ENCODE data around the gene GADL1. TPM values are rescaled to one million over a fixed set of nuclear protein-coding genes. Genes with fewer than 3 reads are reported as not detected.

Gene GADL1, protein sequence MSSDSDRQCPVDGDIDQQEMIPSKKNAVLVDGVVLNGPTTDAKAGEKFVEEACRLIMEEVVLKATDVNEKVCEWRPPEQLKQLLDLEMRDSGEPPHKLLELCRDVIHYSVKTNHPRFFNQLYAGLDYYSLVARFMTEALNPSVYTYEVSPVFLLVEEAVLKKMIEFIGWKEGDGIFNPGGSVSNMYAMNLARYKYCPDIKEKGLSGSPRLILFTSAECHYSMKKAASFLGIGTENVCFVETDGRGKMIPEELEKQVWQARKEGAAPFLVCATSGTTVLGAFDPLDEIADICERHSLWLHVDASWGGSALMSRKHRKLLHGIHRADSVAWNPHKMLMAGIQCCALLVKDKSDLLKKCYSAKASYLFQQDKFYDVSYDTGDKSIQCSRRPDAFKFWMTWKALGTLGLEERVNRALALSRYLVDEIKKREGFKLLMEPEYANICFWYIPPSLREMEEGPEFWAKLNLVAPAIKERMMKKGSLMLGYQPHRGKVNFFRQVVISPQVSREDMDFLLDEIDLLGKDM
- total RNA-seq: 0.44 TPM in 1 of 2 replicates, not detected in the other

- DNase-seq (ENCODE audit: low read depth in 2 of 2): peak; percentile 28 to 47
Observed at GRCh38 chr3:30894521-30895251, at the start of gene GADL1. Gene GADL1 (minus strand): TSS chr3:30894661. CDS start chr3:30894614, 47 bp downstream.

DNA sequence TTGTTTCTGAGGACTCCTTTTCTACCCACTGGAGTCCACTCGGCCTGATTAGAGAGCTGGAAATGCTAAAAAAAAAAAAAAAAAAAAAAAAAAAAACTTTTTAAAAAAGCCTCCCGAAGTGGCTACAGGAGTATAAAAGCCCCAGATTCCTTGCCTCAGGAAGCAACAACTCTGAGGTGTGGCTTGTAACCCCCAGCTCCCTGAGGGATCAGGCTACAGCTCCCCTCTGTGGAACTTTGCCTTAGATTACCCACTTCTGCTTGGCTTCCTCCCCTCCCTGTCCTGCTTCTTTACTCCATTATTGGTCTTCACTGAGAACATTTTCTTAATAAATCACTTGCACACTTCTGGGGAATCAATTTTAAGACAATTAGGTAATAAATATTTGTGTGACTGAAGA is 49.7 kb upstream of the GADL1 start:
- no peak for DNase-seq (ENCODE audit: low read depth in 2 of 2)

DNA sequence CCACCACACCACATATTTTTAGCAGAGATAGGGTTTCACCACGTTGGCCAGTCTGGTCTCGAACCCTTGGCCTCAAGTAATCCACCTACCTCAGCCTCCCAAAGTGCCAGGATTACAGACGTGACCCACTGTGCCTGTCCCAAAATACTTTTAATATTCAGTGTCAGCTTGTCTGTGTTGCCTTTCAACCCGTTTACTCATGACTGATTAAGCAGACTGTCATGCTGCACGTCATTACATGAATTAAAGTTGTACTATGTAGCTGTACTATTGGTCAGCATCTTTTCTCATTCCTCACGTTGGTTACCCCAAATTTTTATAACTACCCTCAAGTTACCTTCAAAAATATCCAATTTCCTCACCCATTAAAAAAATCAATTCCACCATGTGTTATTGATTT is 48.7 kb upstream of the GADL1 start:
- no peak for DNase-seq (ENCODE audit: low read depth in 2 of 2)

GRCh38 chr3:30941342-30941741 is 46.9 kb upstream of the GADL1 start:
- no peak for DNase-seq (ENCODE audit: low read depth in 2 of 2)

- no peak for DNase-seq (ENCODE audit: low read depth in 2 of 2)
Observed at GRCh38 chr3:30940740-30941139, 46.3 kb upstream of the GADL1 start.

- peak; percentile 74 to 79 for DNase-seq (ENCODE audit: low read depth in 2 of 2)
Observed at GRCh38 chr3:30934208-30934550, 39.7 kb upstream of the GADL1 start.

DNA sequence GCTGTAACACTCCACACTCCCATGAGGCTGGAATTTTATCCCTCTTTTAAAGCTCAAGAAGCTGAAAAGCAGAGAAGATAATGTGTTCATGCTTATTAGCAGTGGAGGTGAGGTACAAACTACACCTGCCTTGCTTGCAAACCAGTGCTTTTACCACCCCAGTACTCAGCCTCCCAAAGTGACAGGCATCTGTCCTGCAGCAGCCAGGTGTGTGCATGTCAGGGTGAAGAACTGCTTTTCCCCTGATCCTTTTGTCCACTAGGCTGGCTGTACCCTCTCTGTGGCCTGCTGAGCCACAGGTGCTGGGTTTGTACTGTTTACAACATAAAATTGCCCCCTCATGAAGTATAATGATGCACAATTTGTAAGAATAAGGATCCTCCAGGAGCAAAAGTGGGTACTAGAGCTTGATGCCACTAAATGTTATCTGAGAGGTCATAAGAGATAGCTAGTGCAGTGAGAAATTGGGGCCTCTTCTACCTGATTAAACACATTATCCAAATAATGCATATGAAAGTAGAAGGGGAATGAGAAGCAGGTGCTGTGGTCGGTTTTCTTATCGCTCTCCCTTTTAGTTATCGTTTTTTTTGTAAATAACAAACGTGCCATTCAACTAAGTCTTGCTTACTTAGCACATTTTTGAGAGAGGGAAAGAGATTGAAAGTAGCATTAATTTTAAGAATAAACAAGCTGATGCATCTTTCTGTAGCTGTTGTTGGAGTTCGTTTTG is 39.2 kb upstream of the GADL1 start:
- DNase-seq (ENCODE audit: low read depth in 2 of 2): no peak

GRCh38 chr3:30932513-30933098 is 38.1 kb upstream of the GADL1 start:
- DNase-seq (ENCODE audit: low read depth in 2 of 2): no peak

- DNase-seq (ENCODE audit: low read depth in 2 of 2): no peak
Observed at GRCh38 chr3:30924763-30925162, 30.3 kb upstream of the GADL1 start.

- no peak for DNase-seq (ENCODE audit: low read depth in 2 of 2)
Observed at GRCh38 chr3:30919564-30919963, 25.1 kb upstream of the GADL1 start.

DNA sequence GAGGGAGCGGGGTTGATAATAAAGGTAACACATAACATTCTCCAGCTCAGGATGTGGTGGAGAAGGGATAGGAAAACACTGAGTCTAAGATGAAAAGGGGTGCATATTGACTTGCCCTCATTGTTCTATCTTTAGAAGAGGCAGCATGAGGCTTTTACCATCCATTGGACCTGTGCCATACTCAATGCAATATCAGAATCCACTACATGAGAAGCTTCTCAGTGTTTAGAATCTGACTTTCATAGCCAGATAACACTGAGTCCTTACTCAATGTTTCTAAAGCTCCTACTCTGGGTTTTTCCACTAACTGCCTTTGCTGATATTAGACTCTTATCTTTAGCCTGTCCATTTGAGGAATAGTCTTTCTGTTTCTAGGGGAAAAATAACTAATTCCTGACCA is 24.3 kb upstream of the GADL1 start:
- DNase-seq (ENCODE audit: low read depth in 2 of 2): no peak

GRCh38 chr3:30915782-30916181 is 21.3 kb upstream of the GADL1 start:
- no peak for DNase-seq (ENCODE audit: low read depth in 2 of 2)

DNA sequence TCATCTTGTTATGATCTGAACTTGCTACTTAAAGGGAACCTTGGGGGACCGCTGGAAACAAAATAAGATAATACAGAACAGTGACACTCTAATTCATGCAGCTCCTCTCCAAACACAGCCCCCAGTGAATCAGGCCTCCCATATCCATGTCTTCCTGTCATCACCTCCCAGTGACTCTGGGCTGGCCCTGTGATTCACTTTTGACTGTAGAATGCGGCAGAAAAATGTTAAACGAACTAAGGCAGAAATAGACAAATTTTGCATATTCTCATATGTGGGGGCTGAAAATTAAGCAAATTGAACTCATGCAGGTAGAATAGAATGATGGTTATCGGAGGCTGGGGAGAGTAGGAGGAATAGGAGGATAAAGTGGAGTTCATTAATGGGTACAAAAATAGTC is 20.2 kb upstream of the GADL1 start:
- no peak for DNase-seq (ENCODE audit: low read depth in 2 of 2)

- DNase-seq (ENCODE audit: low read depth in 2 of 2): no peak
Observed at GRCh38 chr3:30913176-30913575, 18.7 kb upstream of the GADL1 start.

- DNase-seq (ENCODE audit: low read depth in 2 of 2): no peak
Observed at GRCh38 chr3:30912301-30912700, 17.8 kb upstream of the GADL1 start.

- no peak for DNase-seq (ENCODE audit: low read depth in 2 of 2)
Observed at GRCh38 chr3:30908456-30909037, 14.1 kb upstream of the GADL1 start.

DNA sequence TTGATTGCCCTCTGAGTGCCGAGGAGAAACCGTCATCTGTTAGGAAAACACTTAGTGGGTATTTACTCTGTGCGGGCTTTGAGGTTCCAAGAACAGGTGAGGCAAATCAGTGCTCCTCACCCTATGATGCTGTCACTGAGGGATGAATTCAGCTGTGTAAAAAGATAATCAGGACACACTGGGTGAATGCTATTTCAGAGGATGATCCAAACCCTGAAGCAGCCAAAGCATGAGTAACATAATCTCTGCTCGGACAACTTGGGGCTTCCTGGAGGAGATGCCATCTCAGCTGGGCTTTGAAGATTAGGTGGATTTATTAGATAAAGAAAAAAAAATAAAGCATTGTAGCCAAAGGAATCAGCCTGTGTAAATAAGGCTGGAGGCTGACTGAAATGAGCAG is 10.5 kb upstream of the GADL1 start:
- DNase-seq (ENCODE audit: low read depth in 2 of 2): no peak

DNA sequence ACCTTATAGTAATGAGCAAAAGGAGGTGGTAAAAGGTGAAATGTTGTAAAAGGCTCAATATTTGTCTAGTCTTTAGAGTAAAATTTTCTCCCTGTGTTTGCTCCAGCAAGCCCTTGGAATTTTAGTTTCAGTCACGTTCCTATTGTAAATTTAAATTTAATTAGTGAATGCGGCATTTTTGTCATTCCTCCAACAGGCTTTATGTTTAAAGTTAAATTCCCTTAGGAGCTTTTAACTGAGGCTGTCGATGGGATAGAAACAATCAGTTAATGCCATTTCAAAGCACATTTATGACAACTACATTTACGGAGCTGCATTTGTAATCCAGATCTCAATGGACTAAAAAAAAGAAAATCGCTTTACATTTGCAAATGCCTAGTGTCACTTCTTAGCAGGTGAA is 868 bp upstream of the GADL1 start:
- no peak for DNase-seq (ENCODE audit: low read depth in 2 of 2)

DNA sequence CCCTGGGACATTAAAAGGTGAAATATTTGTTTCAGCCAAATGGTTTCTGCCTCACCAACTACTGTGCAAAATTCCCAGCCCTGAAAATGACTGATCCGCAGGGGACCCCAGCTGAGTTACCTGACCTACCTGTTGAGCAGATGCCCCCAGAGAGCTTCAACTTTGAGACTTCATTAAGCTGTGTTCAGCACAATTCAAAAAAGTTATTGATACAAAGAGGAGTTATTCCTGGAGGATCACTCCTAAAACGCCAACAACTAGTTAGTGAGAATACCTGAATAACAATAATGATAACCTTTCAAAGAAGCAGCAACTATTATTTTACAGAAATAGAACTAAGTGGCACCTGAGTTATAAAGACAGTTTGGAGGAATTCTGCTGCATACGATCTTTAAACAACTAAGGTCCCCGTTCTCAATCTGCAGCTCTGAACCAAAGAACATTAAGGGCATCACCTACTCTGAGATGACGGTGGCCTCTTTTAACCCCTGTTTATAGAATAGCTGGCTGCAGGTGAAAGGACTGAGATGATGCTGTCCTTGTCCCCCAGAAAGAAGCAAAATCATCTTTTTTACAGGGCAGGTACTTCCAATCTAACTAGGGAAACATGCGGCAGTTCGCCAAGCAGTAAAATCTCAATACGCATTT is 659 bp downstream of the GADL1 start:
- no peak for DNase-seq (ENCODE audit: low read depth in 2 of 2)

DNA sequence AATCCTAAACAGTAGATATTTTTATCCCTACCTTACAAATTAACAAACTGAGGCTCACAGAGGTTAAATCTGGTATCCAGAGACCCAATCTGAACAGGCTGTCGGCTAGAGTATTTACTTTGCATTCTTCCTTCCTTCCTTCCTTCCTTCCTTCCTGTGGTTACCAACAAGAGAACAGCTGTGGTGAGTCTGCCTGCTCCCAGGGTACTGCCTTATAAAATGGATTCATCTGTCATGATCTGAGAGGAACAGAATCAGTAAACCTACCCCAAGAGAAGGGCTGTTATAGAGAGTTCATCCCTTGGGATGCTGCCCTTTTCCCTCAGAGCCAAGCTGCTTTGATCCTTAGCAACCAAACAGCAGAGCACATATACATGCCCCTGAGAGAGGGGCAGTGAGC is 3.6 kb downstream of the GADL1 start:
- DNase-seq (ENCODE audit: low read depth in 2 of 2): peak in 1 of 2 donors; percentile 12

DNA sequence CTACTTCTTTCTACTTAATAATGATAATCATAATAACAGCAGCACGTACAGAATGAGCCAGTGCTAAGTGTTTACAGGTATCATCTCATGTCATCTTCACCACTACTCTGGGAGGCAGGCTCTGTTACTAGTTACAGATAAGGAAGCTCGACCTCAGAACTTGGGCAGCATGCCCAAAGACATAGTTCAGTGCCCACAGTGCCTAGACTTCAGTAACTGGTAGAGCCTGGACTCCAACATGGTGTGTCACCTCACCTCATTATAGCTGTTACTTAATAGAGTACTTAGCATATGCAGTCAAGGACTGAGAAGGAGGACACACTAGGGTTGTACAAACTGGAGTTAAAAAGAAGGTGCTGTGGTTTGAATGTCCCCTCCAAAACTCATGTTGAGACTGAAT is 7.6 kb downstream of the GADL1 start:
- DNase-seq (ENCODE audit: low read depth in 2 of 2): no peak
